ENCODE measurements around the gene DSCAM. TPM values are rescaled to one million over a fixed set of nuclear protein-coding genes. Genes with fewer than 3 reads are reported as not detected.

Gene DSCAM
- total RNA-seq, 1 donor = not detected

GRCh38 chr21:40117236-40117635, 729.7 kb downstream of the DSCAM start:
- Histone ChIP-seq H3K79me2 (ENCODE audit: insufficient read depth, low read length) (no peaks in the 10 kb centered on the region), H3K4me2 (ENCODE audit: insufficient read depth, low read length) (no peak overlapping the region)

GRCh38 chr21:40115775-40116174, 731.2 kb downstream of the DSCAM start:
- no peak for DNase-seq (ENCODE audit: insufficient read length, low spot score, missing footprints)
- Histone ChIP-seq H3K4me3 (ENCODE audit: insufficient read depth, low read length) (no peak overlapping the region), H3K4me1 (ENCODE audit: insufficient read depth, low read length) (no peaks in the 10 kb centered on the region), H3K9me3 (ENCODE audit: low read depth, low read length) (no peaks in the 10 kb centered on the region), H3K36me3 (ENCODE audit: insufficient read depth, low read length) (no peaks in the 10 kb centered on the region), H3K27ac (ENCODE audit: low read depth, low read length) (no peak overlapping the region), H3K79me2 (ENCODE audit: insufficient read depth, low read length) (no peaks in the 10 kb centered on the region), H2AFZ (ENCODE audit: low read length) (no peak overlapping the region), H3K4me2 (ENCODE audit: insufficient read depth, low read length) (no peak overlapping the region), H3K27me3 (ENCODE audit: insufficient read depth, low read length) (no peaks in the 10 kb centered on the region), H4K20me1 (ENCODE audit: insufficient read depth, low read length) (no peaks in the 10 kb centered on the region)
- TF ChIP-seq CTCF (IDR thresholded peaks at IDR 0.05; ENCODE audit: extremely low read depth, low read depth, low read length) = no peak

More at GRCh38 chr21:40117236-40117635, 729.7 kb downstream of the DSCAM start:
- Histone ChIP-seq H3K36me3 (ENCODE audit: insufficient read depth, low read length) (no peaks in the 10 kb centered on the region), H3K4me1 (ENCODE audit: insufficient read depth, low read length) (no peaks in the 10 kb centered on the region), H3K4me3 (ENCODE audit: insufficient read depth, low read length) (no peak overlapping the region), H3K27me3 (ENCODE audit: insufficient read depth, low read length) (no peaks in the 10 kb centered on the region), H3K27ac (ENCODE audit: low read depth, low read length) (no peak overlapping the region), H4K20me1 (ENCODE audit: insufficient read depth, low read length) (no peaks in the 10 kb centered on the region), H3K9me3 (ENCODE audit: low read depth, low read length) (no peaks in the 10 kb centered on the region), H2AFZ (ENCODE audit: low read length) (no peak overlapping the region)
- no peak for TF ChIP-seq CTCF (IDR thresholded peaks at IDR 0.05; ENCODE audit: extremely low read depth, low read depth, low read length)
- DNase-seq (ENCODE audit: insufficient read length, low spot score, missing footprints) = no peak

GRCh38 chr21:40102682-40103081, 744.3 kb downstream of the DSCAM start:
- no peak for TF ChIP-seq CTCF (IDR thresholded peaks at IDR 0.05; ENCODE audit: extremely low read depth, low read depth, low read length)
- Histone ChIP-seq H3K4me1 (ENCODE audit: insufficient read depth, low read length) (no peaks in the 10 kb centered on the region), H4K20me1 (ENCODE audit: insufficient read depth, low read length) (no peaks in the 10 kb centered on the region), H3K4me3 (ENCODE audit: insufficient read depth, low read length) (no peak overlapping the region), H3K9me3 (ENCODE audit: low read depth, low read length) (no peaks in the 10 kb centered on the region), H3K36me3 (ENCODE audit: insufficient read depth, low read length) (no peaks in the 10 kb centered on the region), H3K4me2 (ENCODE audit: insufficient read depth, low read length) (no peak overlapping the region), H3K27ac (ENCODE audit: low read depth, low read length) (no peak overlapping the region), H3K27me3 (ENCODE audit: insufficient read depth, low read length) (no peaks in the 10 kb centered on the region), H3K79me2 (ENCODE audit: insufficient read depth, low read length) (no peaks in the 10 kb centered on the region), H2AFZ (ENCODE audit: low read length) (no peak overlapping the region)
- no peak for DNase-seq (ENCODE audit: insufficient read length, low spot score, missing footprints)

GRCh38 chr21:40099809-40100208, 747.1 kb downstream of the DSCAM start:
- no peak overlapping the region for H3K4me2 ChIP-seq (ENCODE audit: insufficient read depth, low read length)
- no peak overlapping the region for H3K27ac ChIP-seq (ENCODE audit: low read depth, low read length)
- no peak for TF ChIP-seq CTCF (IDR thresholded peaks at IDR 0.05; ENCODE audit: extremely low read depth, low read depth, low read length)
- no peaks in the 10 kb centered on the region for H3K79me2 ChIP-seq (ENCODE audit: insufficient read depth, low read length)
- no peaks in the 10 kb centered on the region for H3K27me3 ChIP-seq (ENCODE audit: insufficient read depth, low read length)
- no peaks in the 10 kb centered on the region for H3K36me3 ChIP-seq (ENCODE audit: insufficient read depth, low read length)
- no peak overlapping the region for H3K4me3 ChIP-seq (ENCODE audit: insufficient read depth, low read length)
- no peaks in the 10 kb centered on the region for H4K20me1 ChIP-seq (ENCODE audit: insufficient read depth, low read length)
- H3K4me1 ChIP-seq (ENCODE audit: insufficient read depth, low read length) = no peaks in the 10 kb centered on the region
- H2AFZ ChIP-seq (ENCODE audit: low read length) = no peak overlapping the region
- DNase-seq (ENCODE audit: insufficient read length, low spot score, missing footprints) = no peak
- H3K9me3 ChIP-seq (ENCODE audit: low read depth, low read length) = no peaks in the 10 kb centered on the region

Data from osteoblast (primary cell).